ENCODE data around the gene ATF7. TPM values are rescaled to one million over a fixed set of nuclear protein-coding genes. Genes with fewer than 3 reads are reported as not detected.
"Not testable (repeated sequence)": the region's sequence is repeated elsewhere in the genome, so short reads cannot be mapped to it uniquely, and the experiment has no call there.

The ATF7 gene
- polyA plus RNA-seq, 1 donor: 32.4 TPM

DNA sequence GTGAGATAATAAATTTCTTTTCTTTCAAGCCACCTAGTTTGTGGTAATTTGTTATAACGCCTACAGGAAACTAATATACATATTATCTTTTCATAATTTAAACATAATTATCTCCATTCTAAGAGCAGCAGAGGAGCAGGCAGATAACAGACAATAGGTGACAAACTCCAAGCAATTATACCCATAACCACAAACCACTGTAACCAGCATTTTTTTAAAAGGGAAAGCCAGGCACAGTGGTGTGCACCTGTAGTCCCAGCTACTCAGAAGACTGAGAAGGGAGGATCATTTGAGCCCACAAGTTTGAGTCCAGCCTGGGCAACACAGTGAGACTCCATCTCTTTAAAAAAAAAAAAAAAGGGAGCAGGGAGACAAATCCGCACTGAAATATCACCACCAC, 54.9 kb downstream of the ATF7 start:
- Histone ChIP-seq H3K36me3 (ENCODE audit: control insufficient read depth, insufficient read depth, low read length) (peaks cover 8% of the 10 kb centered on the region), H3K9me3 (ENCODE audit: control insufficient read depth, low read depth, low read length) (no peaks in the 10 kb centered on the region), H3K4me1 (ENCODE audit: control insufficient read depth, insufficient read depth, low read length) (no peaks in the 10 kb centered on the region), H3K4me3 (ENCODE audit: low read length) (no peak overlapping the region), H3K27ac (ENCODE audit: low read length) (no peak overlapping the region), H3K27me3 (ENCODE audit: control insufficient read depth, insufficient read depth, low read length) (no peaks in the 10 kb centered on the region)
- no peak for DNase-seq
- no CpG with 5 or more reads among the region's 2 CpGs for WGBS (ENCODE audit: insufficient coverage, low lambda C conversion rate)

DNA sequence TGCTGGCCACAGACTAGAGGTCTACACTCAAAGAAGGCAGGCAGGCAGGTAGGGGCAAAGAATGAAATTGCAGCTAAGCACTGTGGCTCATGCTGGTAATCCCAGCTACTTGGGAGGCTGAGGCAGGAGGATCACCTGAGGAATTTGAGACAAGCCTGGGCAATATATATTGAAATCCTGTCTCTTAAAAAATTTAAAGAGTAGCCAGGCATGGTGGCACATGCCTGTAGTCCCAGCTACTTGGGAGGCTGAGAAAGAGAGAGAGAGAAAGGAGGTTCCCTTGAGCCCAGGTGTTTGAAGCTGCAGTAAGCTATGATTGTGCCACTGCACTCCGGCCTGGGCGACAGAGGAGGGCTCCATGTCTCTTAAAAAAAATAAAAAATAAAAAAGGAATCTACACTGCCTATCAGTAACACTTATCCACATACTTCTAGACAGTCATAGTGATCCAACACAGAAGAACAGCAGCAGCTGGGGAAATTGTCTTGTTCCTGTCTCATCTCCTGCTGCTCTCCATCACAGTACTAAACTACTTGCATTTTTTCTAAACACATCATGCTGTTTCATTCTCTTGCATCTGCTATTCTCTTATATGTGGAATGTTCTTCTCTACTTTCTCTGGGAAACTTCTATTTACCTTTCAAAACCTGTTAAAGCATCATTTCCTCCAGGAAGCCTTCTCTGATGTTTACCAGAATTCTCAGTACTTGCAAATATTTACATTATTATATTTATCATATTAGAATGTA, 57.2 kb downstream of the ATF7 start:
- peaks cover 5% of the 10 kb centered on the region for H3K36me3 ChIP-seq (ENCODE audit: control insufficient read depth, insufficient read depth, low read length)
- H3K27me3 ChIP-seq (ENCODE audit: control insufficient read depth, insufficient read depth, low read length): no peaks in the 10 kb centered on the region
- no peak overlapping the region for H3K4me3 ChIP-seq (ENCODE audit: low read length)
- 80% methylated on average over 1 of the region's 2 CpGs for WGBS (ENCODE audit: insufficient coverage, low lambda C conversion rate)
- H3K27ac ChIP-seq (ENCODE audit: low read length): no peak overlapping the region
- H3K9me3 ChIP-seq (ENCODE audit: control insufficient read depth, low read depth, low read length): no peaks in the 10 kb centered on the region
- DNase-seq: no peak
- H3K4me1 ChIP-seq (ENCODE audit: control insufficient read depth, insufficient read depth, low read length): no peaks in the 10 kb centered on the region

DNA sequence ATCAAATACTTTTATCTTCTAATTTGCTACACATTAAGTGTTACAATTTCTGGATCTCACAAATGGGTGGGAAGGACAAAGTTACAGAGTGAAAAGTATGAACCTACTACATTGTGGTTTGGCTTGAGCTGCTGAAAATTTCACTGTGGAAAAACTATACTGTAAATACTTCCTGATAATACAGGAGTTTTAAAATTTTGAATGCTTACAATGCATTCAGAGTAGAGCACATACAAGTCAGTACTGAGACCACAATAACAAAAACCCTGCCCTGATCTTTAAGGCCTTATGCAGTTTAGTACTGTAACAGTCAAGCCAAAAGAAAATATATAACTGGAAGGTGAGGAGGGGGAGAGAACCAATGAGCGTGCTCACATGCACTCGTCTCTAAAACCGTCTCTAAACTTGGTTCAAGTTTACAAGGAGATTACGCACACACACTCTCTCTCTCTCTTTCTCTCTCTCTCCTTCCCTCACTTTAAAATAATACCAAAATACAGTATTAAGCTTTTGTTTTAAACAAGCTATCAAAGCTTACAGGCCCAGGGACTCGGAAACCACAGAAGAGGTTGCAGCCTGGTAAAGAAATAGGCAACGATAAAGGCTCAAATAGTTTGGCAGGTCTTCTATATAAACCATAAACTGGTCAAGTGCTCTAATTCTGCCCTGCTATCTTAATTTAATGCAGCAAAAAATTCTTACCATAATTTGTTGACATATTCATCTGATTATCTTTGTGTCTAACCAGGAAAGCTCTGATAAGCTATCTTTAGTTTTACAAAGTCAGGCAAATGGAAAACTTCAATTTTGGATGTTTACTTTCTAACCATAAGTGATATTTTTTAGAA, 58.0 kb downstream of the ATF7 start:
- WGBS (ENCODE audit: insufficient coverage, low lambda C conversion rate): 100% methylated on average over 1 of the region's 6 CpGs
- no peak overlapping the region for H3K27ac ChIP-seq (ENCODE audit: low read length)
- no peaks in the 10 kb centered on the region for H3K9me3 ChIP-seq (ENCODE audit: control insufficient read depth, low read depth, low read length)
- H3K27me3 ChIP-seq (ENCODE audit: control insufficient read depth, insufficient read depth, low read length): no peaks in the 10 kb centered on the region
- H3K4me1 ChIP-seq (ENCODE audit: control insufficient read depth, insufficient read depth, low read length): no peaks in the 10 kb centered on the region
- no peak for DNase-seq
- H3K4me3 ChIP-seq (ENCODE audit: low read length): no peak overlapping the region
- peaks cover 5% of the 10 kb centered on the region for H3K36me3 ChIP-seq (ENCODE audit: control insufficient read depth, insufficient read depth, low read length)

DNA sequence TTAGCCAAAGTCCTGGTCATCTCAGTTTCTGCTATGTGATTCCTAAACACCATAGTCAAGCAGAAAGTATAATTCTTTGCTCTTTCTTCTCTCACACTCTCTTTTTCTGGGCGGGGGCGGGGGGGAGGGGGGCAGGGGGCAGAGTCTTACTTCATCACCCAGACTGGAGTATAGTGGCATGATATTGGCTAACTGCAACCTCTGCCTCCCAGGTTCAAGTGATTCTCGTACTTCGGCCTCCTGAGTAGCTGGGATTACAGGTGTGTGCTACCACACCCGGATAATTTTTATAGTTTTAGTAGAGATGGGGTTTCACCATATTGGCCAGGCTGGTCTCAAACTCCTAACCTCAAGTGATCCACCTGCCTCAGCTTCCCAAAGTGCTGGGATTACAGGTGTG, 60.8 kb downstream of the ATF7 start:
- no CpG with 5 or more reads among the region's 5 CpGs for WGBS (ENCODE audit: insufficient coverage, low lambda C conversion rate)
- H3K4me3 ChIP-seq (ENCODE audit: low read length); H3K27me3 ChIP-seq (ENCODE audit: control insufficient read depth, insufficient read depth, low read length); H3K36me3 ChIP-seq (ENCODE audit: control insufficient read depth, insufficient read depth, low read length); H3K4me1 ChIP-seq (ENCODE audit: control insufficient read depth, insufficient read depth, low read length); H3K27ac ChIP-seq (ENCODE audit: low read length); H3K9me3 ChIP-seq (ENCODE audit: control insufficient read depth, low read depth, low read length): not testable (repeated sequence)
- DNase-seq: peak in 1 of 2 donors; percentile 22

DNA sequence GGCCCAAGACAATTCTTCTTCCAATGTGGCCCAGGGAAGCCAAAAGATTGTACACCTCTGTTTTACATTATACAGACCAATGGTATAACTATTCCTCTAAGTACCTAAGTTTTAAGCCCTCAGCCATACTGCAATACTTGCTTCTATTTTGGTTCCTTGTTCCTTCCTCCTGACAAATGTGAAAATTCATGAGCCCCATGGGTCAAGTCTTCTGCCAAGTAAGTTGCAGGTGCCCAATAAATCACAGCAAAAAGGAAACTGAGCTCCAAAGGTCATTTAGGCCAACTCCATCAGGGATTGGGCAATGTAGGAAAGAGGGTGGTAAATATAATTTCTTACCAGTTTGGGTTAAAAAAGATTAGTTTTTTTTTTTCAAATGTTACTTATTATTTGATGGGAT, 61.2 kb downstream of the ATF7 start:
- no peaks in the 10 kb centered on the region for H3K4me1 ChIP-seq (ENCODE audit: control insufficient read depth, insufficient read depth, low read length)
- no peaks in the 10 kb centered on the region for H3K9me3 ChIP-seq (ENCODE audit: control insufficient read depth, low read depth, low read length)
- no peaks in the 10 kb centered on the region for H3K27me3 ChIP-seq (ENCODE audit: control insufficient read depth, insufficient read depth, low read length)
- DNase-seq: no peak
- H3K36me3 ChIP-seq (ENCODE audit: control insufficient read depth, insufficient read depth, low read length): no peaks in the 10 kb centered on the region
- H3K4me3 ChIP-seq (ENCODE audit: low read length): no peak overlapping the region
- H3K27ac ChIP-seq (ENCODE audit: low read length): no peak overlapping the region

DNA sequence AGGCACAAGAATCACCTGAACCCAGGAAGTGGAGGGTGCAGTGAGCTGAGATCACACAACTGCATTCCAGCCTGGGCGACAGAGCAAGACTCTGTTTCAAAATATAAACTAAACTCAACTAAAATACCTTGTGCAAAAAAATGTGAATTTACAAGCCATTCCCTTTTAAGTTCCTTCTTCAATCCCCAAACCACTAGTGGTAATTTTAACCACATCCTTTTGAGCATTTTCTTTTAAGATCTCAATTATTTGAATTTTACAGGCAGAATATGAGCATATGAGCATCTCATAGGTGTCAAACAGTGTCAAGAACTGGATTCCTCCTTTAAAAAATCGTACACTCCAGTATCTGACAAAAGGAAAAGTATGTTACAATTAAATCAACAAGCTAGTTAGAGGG, 61.9 kb downstream of the ATF7 start:
- no peak for DNase-seq
- no peaks in the 10 kb centered on the region for H3K4me1 ChIP-seq (ENCODE audit: control insufficient read depth, insufficient read depth, low read length)
- H3K27ac ChIP-seq (ENCODE audit: low read length): no peak overlapping the region
- no peaks in the 10 kb centered on the region for H3K36me3 ChIP-seq (ENCODE audit: control insufficient read depth, insufficient read depth, low read length)
- no peaks in the 10 kb centered on the region for H3K9me3 ChIP-seq (ENCODE audit: control insufficient read depth, low read depth, low read length)
- no peaks in the 10 kb centered on the region for H3K27me3 ChIP-seq (ENCODE audit: control insufficient read depth, insufficient read depth, low read length)
- no CpG with 5 or more reads among the region's 2 CpGs for WGBS (ENCODE audit: insufficient coverage, low lambda C conversion rate)
- no peak overlapping the region for H3K4me3 ChIP-seq (ENCODE audit: low read length)

DNA sequence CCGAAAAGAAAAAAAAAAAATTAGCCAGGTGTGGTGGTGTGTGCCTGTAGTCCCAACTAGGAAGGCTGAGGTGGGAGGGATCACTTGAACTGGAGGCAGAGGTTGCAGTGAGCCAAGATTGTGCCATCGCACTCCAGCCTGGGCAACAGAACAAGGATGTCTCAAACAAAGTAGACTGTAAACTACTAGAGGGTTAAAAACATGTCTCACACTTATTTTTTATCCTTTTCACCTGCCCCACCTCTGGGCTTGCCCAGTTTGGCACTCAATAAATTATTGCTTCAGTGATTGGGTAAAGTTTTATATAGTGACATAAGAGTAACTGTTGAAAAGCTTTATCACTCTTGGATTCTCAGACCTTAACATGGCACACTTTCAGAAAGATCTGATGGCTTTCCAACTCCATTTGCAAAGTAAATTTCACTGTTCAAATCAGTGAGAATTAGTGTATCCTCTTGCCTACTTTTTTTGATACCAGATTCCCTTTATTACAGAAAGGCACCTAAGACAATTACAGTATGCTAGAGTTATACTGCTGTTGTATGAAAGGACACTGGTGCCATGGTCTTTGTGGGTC, 62.6 kb downstream of the ATF7 start:
- no CpG with 5 or more reads among the region's 2 CpGs for WGBS (ENCODE audit: insufficient coverage, low lambda C conversion rate)
- Histone ChIP-seq H3K27ac (ENCODE audit: low read length) (no peak overlapping the region), H3K4me3 (ENCODE audit: low read length) (no peak overlapping the region), H3K4me1 (ENCODE audit: control insufficient read depth, insufficient read depth, low read length) (no peaks in the 10 kb centered on the region), H3K27me3 (ENCODE audit: control insufficient read depth, insufficient read depth, low read length) (no peaks in the 10 kb centered on the region), H3K9me3 (ENCODE audit: control insufficient read depth, low read depth, low read length) (no peaks in the 10 kb centered on the region), H3K36me3 (ENCODE audit: control insufficient read depth, insufficient read depth, low read length) (no peaks in the 10 kb centered on the region)
- no peak for DNase-seq

DNA sequence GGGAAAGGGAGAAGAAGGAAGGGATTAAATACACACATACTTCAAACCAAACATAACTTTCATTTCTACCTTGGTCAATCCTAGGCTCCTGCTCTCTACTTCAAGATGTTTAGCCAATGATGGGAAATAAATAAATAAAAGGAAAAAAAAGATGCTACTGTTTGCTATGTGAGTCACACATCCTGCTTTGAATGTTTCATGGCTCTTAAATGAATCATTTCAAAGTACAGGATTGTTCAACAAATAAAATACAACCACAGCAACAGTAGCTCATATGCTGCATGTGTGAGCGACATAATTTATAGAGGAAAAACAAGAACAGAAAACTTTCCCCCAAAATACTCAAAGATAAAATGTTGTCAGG, 64.6 kb downstream of the ATF7 start:
- no peaks in the 10 kb centered on the region for H3K4me1 ChIP-seq (ENCODE audit: control insufficient read depth, insufficient read depth, low read length)
- H3K4me3 ChIP-seq (ENCODE audit: low read length): no peak overlapping the region
- no peak for DNase-seq
- no CpG with 5 or more reads among the region's 1 CpG for WGBS (ENCODE audit: insufficient coverage, low lambda C conversion rate)
- no peaks in the 10 kb centered on the region for H3K36me3 ChIP-seq (ENCODE audit: control insufficient read depth, insufficient read depth, low read length)
- H3K27me3 ChIP-seq (ENCODE audit: control insufficient read depth, insufficient read depth, low read length): no peaks in the 10 kb centered on the region
- no peaks in the 10 kb centered on the region for H3K9me3 ChIP-seq (ENCODE audit: control insufficient read depth, low read depth, low read length)
- no peak overlapping the region for H3K27ac ChIP-seq (ENCODE audit: low read length)

DNA sequence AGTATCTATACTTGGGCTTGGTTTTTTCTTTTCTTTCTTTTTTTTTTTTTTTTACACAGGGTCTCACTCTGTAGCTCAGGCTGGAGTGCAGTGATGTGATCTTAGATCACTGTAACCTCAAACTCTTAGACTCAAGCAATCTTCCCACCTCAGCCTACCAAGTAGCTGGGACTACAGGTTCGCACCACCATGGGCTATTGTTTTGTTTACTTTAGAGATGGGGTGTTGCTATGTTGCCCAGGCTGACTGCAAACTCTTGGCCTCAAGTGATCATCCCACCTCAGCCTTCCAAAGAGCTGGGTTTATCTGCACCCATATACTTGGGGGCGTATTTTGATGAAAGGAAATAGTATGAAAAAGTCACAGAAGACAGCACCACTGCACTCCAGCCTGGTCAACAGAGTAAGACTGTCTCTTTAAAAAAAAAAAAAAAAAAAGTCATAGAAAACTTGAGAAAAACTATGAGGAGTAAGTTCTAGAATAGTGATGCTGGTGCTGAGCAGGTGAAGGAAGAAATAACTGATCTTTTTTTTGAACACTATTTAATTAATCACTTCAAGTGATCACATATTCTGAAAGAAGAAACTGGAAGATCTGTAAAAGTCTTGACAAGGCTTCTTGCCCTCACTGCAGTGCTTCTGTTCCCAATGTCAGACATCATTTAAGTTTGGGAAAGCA, 65.1 kb downstream of the ATF7 start:
- Histone ChIP-seq H3K4me1 (ENCODE audit: control insufficient read depth, insufficient read depth, low read length) (no peaks in the 10 kb centered on the region), H3K36me3 (ENCODE audit: control insufficient read depth, insufficient read depth, low read length) (no peaks in the 10 kb centered on the region), H3K27ac (ENCODE audit: low read length) (no peak overlapping the region), H3K27me3 (ENCODE audit: control insufficient read depth, insufficient read depth, low read length) (no peaks in the 10 kb centered on the region), H3K4me3 (ENCODE audit: low read length) (no peak overlapping the region), H3K9me3 (ENCODE audit: control insufficient read depth, low read depth, low read length) (no peaks in the 10 kb centered on the region)
- no peak for DNase-seq
- WGBS (ENCODE audit: insufficient coverage, low lambda C conversion rate): no CpG with 5 or more reads among the region's 2 CpGs

DNA sequence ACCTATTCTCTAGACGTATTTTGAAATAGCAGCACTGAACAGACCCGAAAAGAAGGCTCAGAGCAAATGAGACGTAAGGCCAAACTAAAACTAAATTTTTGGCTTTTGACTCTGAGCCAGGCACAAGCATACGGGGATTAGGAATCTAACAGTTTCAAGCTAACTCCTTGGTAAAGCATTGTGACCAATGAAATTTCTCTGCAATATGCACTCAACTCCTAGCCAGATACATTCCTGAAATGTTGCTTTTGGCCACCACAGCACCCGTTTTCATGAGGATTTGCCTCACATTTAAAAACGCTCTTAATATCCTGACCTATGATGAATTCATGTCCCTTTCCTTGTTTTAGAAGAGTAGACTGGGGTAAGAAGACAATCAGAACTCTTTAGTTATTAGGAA, 65.8 kb downstream of the ATF7 start:
- Histone ChIP-seq H3K36me3 (ENCODE audit: control insufficient read depth, insufficient read depth, low read length) (no peaks in the 10 kb centered on the region), H3K27me3 (ENCODE audit: control insufficient read depth, insufficient read depth, low read length) (no peaks in the 10 kb centered on the region), H3K27ac (ENCODE audit: low read length) (no peak overlapping the region), H3K9me3 (ENCODE audit: control insufficient read depth, low read depth, low read length) (no peaks in the 10 kb centered on the region), H3K4me3 (ENCODE audit: low read length) (no peak overlapping the region), H3K4me1 (ENCODE audit: control insufficient read depth, insufficient read depth, low read length) (no peaks in the 10 kb centered on the region)
- no peak for DNase-seq
- WGBS (ENCODE audit: insufficient coverage, low lambda C conversion rate): 88% methylated on average over 1 of the region's 6 CpGs
